ENCODE measurements around the gene PTPMT1.

The PTPMT1 gene

DNA sequence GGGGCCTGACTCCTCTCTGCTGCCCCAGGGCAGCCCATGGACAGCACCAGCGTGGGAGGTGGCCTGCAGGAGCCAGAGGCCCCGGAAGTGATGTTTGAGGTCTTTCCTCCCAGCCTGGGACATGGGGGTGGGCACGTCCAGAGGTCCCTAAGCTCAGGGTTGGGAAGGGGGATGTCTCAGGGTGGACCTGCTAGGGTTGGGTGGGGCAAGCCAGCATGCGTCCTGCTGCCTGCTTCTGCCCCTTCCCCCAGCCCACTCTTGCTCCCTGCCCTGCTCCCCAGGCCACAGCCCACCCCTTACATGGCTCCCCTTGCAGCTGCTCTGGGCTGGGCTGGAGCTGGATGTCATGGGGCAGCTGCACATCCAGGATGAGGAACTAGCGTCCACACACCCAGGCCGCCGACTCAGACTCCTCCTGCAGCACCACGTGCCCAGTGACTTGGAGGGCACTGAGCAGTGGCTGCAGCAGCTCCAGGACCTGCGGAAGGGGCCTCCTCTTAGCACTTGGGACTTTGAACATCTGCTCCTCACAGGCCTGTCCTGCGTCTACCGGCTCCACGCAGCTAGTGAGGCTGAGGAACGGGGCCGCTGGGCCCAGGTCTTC, 22.4 kb downstream of the PTPMT1 start:
- no peaks in the 10 kb centered on the region for H3K9me3 Mint-ChIP-seq
- no peak overlapping the region for H3K4me3 Mint-ChIP-seq
- no peaks in the 10 kb centered on the region for H3K4me1 Mint-ChIP-seq
- H3K36me3 Mint-ChIP-seq, result peaks cover 7% of the 10 kb centered on the region
- H3K27ac Mint-ChIP-seq, result no peak overlapping the region
- H3K27me3 Mint-ChIP-seq, result peaks cover 4% of the 10 kb centered on the region

DNA sequence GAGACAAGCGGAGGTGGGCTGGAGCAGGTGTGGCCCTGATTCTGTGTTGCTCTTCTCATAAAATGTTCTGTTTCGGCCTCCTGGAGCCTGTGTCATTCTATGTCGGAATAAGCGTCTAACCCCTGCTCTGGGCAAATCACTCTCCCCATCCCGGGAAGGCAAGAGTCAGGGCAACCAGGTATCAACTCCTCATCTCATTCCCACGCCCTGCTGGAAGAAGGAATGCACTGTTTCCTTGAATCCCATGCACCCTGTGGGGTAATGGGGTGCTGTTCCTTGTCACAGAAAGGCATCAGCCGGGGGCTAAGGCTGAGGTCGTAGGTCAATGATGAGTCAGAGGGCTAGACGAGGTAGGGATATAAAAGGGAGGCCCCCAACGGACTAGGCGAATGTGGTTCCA, 23.7 kb downstream of the PTPMT1 start:
- H3K4me1 Mint-ChIP-seq, result peaks cover 4% of the 10 kb centered on the region
- peaks cover 3% of the 10 kb centered on the region for H3K36me3 Mint-ChIP-seq
- H3K27me3 Mint-ChIP-seq, result peaks cover 10% of the 10 kb centered on the region
- no peak overlapping the region for H3K4me3 Mint-ChIP-seq
- H3K9me3 Mint-ChIP-seq, result no peaks in the 10 kb centered on the region
- no peak overlapping the region for H3K27ac Mint-ChIP-seq

DNA sequence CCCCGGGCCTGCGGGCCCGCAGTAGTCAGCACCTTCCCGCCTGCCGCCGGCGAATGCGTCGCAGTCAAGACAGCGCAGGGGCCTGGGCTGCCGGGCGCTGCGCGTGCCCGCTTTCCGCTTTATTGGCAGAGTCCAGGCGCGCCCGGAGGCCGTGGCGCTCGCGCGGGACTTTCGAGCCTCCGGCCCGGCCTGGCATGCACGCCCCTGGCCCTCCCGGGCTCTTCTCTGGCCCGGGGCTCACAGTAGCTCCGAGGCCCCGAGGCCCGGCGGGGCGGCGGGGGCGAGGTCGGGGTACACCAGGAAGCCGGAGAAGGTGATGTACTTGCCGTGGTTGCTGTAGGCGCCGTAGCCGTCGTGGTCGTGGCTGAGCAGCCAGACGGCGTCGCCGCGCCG, 24.2 kb downstream of the PTPMT1 start:
- Mint-ChIP-seq H3K4me3 (no peak overlapping the region), H3K27me3 (peaks cover 14% of the 10 kb centered on the region), H3K4me1 (peaks cover 4% of the 10 kb centered on the region), H3K36me3 (no peaks in the 10 kb centered on the region), H3K27ac (no peak overlapping the region), H3K9me3 (no peaks in the 10 kb centered on the region)

DNA sequence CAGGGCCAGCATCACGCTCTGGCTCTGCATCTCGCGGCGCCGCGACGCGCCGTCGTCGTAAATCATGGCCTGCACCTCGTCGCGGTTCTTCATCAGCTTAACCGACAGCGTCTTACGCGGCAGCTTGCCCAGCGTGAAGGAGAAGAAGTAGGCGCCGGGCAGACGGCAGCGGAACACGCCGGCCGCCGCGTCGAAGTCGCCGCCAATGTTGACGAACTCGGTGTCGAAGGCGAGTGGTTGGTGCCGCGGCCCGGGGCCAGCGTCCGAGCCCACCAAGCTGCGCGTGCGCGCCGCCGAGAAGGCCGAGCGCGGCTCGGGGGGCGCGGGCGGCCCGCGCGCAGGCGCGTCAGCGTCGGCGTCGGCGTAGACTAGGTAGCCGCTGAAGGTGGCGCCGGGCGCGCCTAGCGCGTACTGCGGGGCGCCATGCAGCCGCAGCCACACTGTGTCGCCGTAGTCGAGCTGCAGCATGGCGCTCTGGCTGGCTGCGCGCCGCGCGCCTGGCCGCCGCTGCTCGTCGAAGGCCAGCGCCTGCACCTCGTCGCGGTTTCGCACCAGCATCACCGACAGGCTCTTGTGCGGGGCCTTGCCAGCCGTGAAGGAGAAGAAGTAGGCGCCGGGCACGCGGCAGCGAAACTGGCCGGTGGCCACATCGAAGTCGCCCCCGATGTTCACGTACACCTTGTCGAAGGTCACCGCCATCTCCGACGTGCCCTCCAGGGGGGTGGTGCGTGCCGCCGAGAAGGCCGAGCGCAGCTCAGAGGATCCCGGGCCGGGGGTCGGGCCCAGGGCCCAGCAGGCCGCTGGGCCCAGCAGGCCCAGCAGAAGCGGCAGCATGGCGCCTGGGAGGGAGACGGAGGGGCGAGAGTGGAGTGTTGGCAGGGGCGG, 24.8 kb downstream of the PTPMT1 start:
- H3K27me3 Mint-ChIP-seq, result peaks cover 16% of the 10 kb centered on the region
- H3K9me3 Mint-ChIP-seq, result no peaks in the 10 kb centered on the region
- H3K4me3 Mint-ChIP-seq, result no peak overlapping the region
- no peaks in the 10 kb centered on the region for H3K36me3 Mint-ChIP-seq
- no peak overlapping the region for H3K27ac Mint-ChIP-seq
- peaks cover 4% of the 10 kb centered on the region for H3K4me1 Mint-ChIP-seq

DNA sequence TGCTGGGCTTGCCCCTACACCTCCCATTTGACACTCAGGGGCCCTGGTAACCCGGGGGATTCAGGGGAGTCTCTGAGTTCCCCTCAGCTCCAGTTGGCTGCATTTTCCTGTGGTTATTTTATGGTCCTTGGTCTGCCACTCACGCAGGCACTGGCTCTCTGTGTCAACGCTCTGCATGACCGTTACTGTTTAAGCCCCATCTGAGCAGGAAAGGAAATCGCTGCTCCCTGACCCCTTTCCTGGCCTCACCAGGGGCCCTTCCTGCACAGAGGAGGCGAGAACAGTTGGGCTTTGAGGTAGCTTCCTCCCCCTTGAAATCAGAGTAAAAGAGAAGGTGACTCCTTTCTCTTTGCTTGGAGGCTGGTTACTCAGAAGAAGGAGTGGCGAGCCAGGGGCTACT, 26.4 kb downstream of the PTPMT1 start:
- H3K27me3 Mint-ChIP-seq, result peaks cover 22% of the 10 kb centered on the region
- no peak overlapping the region for H3K4me3 Mint-ChIP-seq
- no peaks in the 10 kb centered on the region for H3K36me3 Mint-ChIP-seq
- peaks cover 4% of the 10 kb centered on the region for H3K4me1 Mint-ChIP-seq
- H3K27ac Mint-ChIP-seq, result no peak overlapping the region
- no peaks in the 10 kb centered on the region for H3K9me3 Mint-ChIP-seq

DNA sequence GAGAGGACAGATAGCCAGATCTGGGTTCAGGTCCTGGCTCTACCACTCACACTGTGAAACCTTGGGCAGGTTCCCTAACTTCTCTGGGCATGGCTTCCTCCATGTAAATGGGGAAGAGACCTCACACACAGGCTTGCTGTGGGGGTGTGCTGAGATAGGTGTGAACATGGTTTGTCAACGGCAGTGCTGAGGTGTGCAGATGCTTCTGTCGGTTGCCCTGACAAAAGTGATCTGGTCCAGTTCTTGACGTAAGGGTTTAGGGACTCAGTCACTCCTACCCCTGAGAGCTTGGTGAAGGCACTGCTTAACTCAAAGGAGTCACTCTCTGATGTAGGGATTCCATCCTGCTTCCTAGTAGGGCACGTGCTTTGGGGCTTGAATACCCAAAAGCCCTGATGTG, 26.9 kb downstream of the PTPMT1 start:
- no peak overlapping the region for H3K27ac Mint-ChIP-seq
- H3K9me3 Mint-ChIP-seq, result no peaks in the 10 kb centered on the region
- no peak overlapping the region for H3K4me3 Mint-ChIP-seq
- H3K36me3 Mint-ChIP-seq, result no peaks in the 10 kb centered on the region
- peaks cover 22% of the 10 kb centered on the region for H3K27me3 Mint-ChIP-seq
- peaks cover 4% of the 10 kb centered on the region for H3K4me1 Mint-ChIP-seq

DNA sequence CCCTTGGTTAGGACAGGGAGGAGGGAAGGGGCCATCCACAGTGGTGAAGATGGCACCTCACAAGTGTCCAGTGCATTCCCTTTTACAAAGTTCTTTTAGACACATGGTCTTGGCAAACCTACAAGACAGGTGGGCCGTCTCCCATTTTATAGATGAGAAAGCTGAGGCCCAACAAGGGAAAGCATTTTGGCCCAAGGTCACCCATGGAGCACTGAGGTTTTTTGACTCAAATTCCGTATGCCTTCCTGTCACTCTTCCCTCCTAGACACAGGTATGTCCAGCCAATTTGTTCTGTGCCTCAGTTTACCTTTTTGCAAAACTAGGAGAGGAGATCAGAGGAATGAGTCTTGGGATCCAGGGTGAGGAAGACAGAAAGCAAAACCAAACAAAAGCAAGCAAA, 27.6 kb downstream of the PTPMT1 start:
- H3K36me3 Mint-ChIP-seq, result no peaks in the 10 kb centered on the region
- H3K4me3 Mint-ChIP-seq, result no peak overlapping the region
- peaks cover 22% of the 10 kb centered on the region for H3K27me3 Mint-ChIP-seq
- no peaks in the 10 kb centered on the region for H3K9me3 Mint-ChIP-seq
- peaks cover 4% of the 10 kb centered on the region for H3K4me1 Mint-ChIP-seq
- H3K27ac Mint-ChIP-seq, result no peak overlapping the region

DNA sequence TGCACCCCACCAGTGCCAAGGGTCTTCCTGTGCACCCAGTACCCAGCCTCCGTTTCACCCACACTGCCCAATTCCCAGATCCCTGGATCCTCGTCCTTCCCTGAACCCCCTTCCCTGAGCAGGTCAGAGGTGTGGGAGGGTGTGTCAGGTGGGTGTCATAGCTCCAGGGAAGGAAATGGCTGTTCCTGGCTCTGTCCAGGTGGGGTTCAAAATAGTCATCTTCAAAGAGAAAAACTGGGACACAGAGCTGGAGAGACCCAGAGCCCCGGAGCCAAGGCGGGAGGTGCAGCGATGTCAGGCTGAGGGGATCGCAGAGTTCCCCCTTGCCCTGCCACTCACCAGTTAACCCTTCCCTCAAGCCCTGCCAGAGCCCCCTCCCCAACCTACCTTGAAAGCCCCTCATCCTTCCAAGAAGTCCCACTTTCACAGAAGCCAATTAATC, 28.1 kb downstream of the PTPMT1 start:
- H3K27ac Mint-ChIP-seq, result no peak overlapping the region
- no peaks in the 10 kb centered on the region for H3K36me3 Mint-ChIP-seq
- H3K4me1 Mint-ChIP-seq, result peaks cover 4% of the 10 kb centered on the region
- peak overlapping the region; percentile 3 for H3K4me3 Mint-ChIP-seq
- no peaks in the 10 kb centered on the region for H3K9me3 Mint-ChIP-seq
- H3K27me3 Mint-ChIP-seq, result peaks cover 22% of the 10 kb centered on the region

DNA sequence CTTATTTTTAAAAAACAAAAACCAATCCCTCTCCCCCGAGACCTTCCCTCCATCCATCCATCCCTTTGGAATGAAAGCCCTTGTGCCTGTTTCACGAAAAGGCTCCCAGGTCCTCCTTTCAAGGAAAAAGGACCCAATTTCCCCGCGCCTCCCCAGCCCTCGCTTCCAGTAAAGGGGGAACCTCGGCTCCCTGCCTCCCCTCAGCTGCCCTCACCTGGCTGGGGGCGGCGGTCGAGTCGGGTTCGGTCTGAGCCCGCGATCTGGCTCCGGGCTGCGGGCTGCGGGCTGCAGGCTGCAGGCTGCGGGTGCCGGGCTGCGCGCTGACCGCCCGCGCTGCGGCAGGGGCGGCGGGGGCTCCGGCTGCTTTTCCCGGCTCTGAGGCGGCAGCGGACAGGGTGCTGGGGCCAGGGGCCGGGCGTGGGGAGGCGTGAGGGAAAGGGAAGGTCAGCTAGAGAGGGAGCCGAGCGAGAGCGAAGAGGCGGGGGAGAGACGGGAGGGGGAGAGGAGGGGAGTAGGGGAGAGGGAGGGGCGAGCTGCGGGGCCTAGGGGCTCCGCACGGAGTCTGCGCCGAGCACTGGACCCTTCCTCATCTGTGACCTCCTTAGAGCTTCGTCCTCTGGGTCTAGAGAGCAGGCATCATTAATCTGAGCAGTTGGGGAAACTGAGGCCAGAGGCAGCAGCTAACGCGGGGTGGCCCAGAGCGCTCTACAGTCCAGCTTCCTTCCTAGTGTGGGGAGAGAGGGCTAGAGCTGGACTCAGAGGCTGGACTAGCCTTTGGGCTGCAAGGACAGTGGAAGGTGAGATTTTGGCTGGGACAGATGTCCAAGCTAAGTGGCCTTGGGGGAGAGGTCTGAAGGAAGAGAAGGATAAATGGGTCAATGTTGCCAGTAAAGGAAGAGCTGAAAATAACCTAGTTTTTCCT, 28.8 kb downstream of the PTPMT1 start, which contains the start of gene C1QTNF4:
TSS of gene C1QTNF4 (minus strand) at position 478 of the 922 bp plus-strand sequence. CDS start 3,601 bp downstream, outside the sequence.
- peak within 1 kb of the TSS; percentile 3 for H3K4me3 Mint-ChIP-seq
- H3K4me1 Mint-ChIP-seq, result peaks cover 4% of the 10 kb centered on the region
- H3K27ac Mint-ChIP-seq, result no peak within 1 kb of the TSS
- no peaks in the 10 kb centered on the region for H3K36me3 Mint-ChIP-seq
- H3K9me3 Mint-ChIP-seq, result no peaks in the 10 kb centered on the region
- peaks cover 22% of the 10 kb centered on the region for H3K27me3 Mint-ChIP-seq

DNA sequence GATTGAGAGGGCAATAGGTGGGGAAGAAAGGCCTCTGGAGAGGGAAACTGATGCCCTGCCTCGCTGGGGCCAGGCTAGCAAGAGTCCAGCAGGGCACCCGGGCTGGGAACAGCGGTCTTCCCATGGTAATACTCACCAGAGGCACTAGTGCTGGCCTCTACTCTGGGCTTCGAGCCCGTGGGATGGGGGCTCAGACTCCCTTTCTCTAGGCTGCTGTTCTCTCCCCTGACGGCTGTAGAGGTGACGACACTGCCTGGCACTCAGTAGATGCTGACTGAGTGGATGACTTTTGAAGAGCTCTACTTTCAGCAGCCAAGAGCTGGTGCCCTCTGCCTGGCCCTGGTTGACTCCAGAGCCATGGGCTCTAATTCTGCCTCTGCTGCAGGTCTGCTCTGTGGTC, 29.6 kb downstream of the PTPMT1 start:
- peaks cover 22% of the 10 kb centered on the region for H3K27me3 Mint-ChIP-seq
- H3K27ac Mint-ChIP-seq, result no peak overlapping the region
- H3K4me1 Mint-ChIP-seq, result peaks cover 4% of the 10 kb centered on the region
- H3K36me3 Mint-ChIP-seq, result no peaks in the 10 kb centered on the region
- no peaks in the 10 kb centered on the region for H3K9me3 Mint-ChIP-seq
- no peak overlapping the region for H3K4me3 Mint-ChIP-seq

DNA sequence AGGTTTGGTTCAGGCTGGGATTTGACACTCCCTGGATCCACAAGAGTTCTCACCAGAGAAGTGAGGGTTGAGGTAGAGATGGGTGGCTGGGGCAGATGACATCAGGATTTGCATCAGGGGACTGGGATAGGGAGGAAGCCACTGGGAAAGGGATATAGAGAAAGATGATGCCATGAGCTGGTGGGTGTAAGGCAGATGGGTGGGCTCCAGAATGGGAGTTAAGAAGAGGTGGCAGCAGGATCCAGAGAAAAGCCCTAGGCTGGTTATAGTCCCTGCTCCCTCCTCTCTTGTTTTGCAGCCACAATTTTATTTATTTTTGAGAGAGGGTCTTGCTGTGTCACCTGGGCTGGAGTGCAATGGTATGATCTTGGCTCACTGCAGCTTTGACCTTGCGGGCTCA, 30.6 kb downstream of the PTPMT1 start:
- Mint-ChIP-seq H3K36me3 (no peaks in the 10 kb centered on the region), H3K27me3 (peaks cover 22% of the 10 kb centered on the region), H3K4me3 (no peak overlapping the region), H3K9me3 (no peaks in the 10 kb centered on the region), H3K27ac (no peak overlapping the region), H3K4me1 (peaks cover 4% of the 10 kb centered on the region)

DNA sequence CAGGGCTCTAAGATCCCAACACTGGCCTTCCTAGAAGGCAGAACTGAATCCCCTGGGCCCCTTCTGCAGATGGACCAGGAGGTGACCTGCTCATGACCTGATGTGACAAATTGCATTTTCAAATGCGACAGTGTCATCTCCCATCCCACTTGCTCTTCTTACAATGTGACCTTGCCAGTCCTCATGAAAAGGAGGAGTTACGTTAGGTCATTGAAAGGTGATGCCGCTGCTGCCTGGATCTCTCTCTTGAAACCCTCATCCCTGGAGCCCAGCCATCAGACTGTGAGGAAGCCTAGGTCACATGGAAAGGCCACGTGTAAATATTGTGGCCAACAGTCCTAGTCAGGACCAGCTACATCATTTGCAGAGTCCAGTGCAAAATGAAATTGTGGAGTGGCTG, 34.5 kb downstream of the PTPMT1 start:
- Mint-ChIP-seq H3K4me3 (no peak overlapping the region), H3K36me3 (no peaks in the 10 kb centered on the region), H3K4me1 (no peaks in the 10 kb centered on the region), H3K27ac (no peak overlapping the region), H3K27me3 (peaks cover 6% of the 10 kb centered on the region), H3K9me3 (no peaks in the 10 kb centered on the region)

DNA sequence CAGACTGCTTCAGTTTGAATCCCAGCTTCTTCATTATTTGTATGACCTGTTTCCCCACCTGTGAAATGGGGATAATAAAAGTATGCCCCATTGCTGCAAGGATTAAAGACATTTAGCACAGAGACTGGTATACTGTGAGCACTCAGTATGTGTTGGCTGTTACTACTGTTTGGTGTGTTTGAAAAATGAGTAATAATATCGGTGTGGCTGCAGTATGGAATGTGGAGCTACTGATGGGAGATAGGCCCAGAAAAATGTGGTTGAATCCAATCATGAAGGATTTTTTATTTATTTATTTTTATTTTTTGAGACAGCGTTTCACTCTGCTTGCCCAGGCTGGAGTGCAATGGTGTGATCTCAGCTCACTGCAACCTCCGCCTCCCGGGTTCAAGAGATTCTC, 37.9 kb downstream of the PTPMT1 start:
- Mint-ChIP-seq H3K27me3 (no peaks in the 10 kb centered on the region), H3K27ac (no peak overlapping the region), H3K4me3 (no peak overlapping the region), H3K9me3 (no peaks in the 10 kb centered on the region), H3K4me1 (no peaks in the 10 kb centered on the region), H3K36me3 (no peaks in the 10 kb centered on the region)

DNA sequence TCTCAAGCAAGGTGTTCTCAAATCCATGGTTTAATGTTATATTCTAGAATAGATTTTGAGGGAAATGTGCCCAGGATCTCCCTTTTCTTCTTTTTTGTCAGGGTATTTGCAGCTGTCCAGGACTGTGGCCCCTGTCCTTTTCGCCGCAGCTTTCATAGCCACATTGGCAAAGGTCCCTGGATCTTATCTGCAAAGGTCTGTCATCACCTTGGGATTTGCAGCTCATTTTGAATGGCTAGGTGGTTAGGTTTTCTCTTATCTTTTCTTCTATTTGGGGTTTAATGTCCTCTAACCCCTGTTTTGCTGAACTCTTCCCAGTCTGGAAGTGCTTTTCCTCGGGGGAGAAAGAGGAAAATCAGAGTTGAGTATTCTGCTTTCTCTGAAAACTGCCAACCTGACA, 40.5 kb downstream of the PTPMT1 start:
- H3K27me3 Mint-ChIP-seq, result no peaks in the 10 kb centered on the region
- no peak overlapping the region for H3K27ac Mint-ChIP-seq
- H3K4me3 Mint-ChIP-seq, result no peak overlapping the region
- H3K4me1 Mint-ChIP-seq, result no peaks in the 10 kb centered on the region
- no peaks in the 10 kb centered on the region for H3K9me3 Mint-ChIP-seq
- no peaks in the 10 kb centered on the region for H3K36me3 Mint-ChIP-seq

DNA sequence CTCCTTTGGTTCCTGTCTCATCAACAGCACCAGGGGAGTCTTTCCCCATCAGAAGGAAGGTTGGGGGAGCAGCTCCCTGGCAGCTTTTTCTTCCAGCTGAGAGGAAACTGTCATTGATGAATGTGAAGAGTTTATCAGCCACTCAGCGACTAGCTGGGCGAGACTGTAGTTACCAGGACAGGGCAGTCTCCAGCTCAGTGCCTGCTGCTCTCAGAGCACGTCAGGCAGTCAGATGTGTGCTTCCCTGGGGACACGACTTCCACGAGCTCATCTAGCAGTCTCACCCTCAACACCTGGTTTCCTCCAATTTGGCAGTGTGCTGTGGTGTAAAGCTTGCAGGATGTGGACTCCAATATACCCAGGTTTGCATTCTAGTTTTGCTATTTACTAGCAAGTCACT, 41.3 kb downstream of the PTPMT1 start:
- no peak overlapping the region for H3K27ac Mint-ChIP-seq
- no peak overlapping the region for H3K4me3 Mint-ChIP-seq
- no peaks in the 10 kb centered on the region for H3K27me3 Mint-ChIP-seq
- no peaks in the 10 kb centered on the region for H3K4me1 Mint-ChIP-seq
- H3K36me3 Mint-ChIP-seq, result no peaks in the 10 kb centered on the region
- H3K9me3 Mint-ChIP-seq, result no peaks in the 10 kb centered on the region
